GM21717 (cell line): ENCODE results near the gene PAX6.

Source experiments
- ATAC-seq: cut with Tn5 transposase; IDR thresholded peaks from one replicate; pipeline ENCODE4 v1.9.1; 2021; ENCODE audit warnings: mild to moderate bottlenecking, moderate library complexity; ENCODE audit not compliant: unreplicated experiment

The PAX6 gene

DNA sequence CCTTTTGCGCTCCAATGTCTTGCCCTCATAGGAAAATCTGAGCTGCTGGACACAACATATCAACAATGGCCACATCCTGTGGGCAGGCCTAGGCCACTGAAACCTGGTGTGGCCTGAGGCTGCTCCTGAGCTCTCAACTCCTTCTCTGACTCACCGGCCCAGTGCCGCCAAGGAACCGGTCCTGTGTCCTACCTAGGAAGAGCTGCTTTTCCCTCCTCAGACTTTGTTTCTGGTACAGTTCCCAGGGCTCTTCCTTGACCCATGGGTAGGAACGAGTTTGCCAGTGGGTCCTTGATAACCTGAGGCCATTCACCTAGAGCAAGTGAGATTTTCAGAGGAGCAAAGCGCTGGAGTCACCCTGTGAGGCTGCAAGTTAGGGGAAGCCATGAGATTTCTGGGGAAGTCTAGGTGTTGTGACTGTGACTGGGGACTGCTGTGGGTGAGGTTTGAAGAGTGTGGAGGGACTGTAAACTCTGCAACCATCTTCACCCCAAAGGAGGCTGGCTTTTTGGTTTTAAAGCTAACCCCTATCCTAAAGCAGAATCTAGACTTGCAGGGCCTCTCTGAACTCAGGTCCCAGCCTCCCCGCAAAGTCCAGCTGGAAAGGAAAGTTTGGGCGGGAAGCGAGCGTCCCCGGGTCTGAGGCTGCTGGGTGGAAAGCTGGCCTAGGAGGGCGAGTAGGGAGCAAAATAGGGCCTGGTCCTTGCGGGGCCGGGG is 12.0 kb upstream of the PAX6 start:
- ATAC-seq, result no peak

DNA sequence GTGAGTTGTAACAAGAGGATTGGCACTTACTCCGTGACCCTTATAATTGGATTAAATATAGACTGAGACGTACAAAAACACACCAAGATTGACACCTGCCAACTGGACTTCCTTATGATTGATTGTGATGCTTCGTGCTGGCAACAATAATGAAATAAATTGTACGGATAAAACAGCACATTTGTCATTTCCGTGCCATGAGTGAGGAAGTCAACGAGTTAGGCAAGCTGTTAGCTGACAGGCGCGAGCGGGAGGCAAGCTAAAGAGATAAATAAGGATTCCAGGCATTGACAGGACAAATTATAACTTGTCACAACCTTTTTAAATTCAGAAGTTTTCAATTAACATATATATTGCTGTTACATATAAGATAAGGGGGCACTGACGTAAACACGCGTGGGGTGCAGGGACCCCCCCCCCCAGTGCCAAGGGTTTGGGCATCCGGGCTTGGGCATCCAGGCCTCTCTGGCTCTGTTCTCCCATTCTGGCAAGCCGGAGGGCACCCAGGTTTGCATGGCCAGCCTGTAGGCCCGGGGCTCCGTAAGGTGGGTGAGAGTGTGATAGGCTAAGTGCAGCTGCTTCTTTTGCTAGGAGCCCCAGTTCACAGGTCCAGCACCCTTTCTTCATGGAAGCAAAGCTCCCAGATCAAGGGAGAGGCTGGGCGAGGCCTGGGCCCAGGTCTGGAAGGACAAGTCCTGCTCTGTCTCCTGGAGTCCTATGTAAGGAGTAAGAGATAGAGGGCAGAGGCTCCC is 11.2 kb upstream of the PAX6 start:
- ATAC-seq, result no peak

DNA sequence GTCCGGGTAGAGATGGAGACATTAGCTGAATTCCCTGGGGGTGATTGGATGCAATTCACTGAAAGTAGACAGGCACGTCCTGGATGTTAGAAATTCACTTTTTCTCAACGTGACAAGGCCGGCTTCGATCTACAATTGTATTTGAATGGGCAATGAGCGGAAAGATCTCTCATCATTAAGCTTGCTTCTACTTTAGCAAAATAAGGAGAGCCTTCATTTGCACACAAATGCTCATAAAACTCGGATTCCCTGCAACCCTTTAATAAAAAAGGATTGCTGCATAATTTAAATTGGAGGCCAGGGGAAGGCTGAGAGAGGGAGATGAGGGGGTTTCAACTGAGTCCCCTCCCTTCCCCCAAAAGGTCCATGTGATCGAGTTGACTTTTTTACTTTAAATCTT is 10.6 kb upstream of the PAX6 start:
- ATAC-seq, result no peak

DNA sequence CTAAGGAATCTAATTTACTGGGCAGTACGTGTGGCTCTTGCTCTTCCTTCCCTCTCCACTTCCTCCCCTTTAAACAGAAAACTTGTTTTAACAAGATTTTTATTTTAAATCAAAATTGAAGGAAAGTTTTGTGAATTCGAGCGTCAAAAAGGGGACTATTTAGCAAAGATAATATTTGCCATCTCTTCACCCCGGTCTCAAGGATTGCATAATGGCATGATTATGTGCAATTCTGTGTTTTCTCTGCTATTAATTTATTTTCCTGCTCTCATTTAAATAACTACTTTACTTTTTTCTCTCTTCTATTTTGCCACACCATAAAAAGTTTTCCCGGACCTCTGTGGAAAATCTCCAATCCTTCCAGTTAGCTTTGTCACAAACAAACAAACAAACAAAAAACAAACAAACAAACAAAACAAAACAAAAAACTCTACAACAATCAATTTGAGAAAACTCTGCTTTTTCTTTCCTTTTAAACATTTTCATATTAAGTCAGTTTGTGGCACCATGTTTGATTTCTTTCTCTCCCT is 10.2 kb upstream of the PAX6 start:
- no peak for ATAC-seq

DNA sequence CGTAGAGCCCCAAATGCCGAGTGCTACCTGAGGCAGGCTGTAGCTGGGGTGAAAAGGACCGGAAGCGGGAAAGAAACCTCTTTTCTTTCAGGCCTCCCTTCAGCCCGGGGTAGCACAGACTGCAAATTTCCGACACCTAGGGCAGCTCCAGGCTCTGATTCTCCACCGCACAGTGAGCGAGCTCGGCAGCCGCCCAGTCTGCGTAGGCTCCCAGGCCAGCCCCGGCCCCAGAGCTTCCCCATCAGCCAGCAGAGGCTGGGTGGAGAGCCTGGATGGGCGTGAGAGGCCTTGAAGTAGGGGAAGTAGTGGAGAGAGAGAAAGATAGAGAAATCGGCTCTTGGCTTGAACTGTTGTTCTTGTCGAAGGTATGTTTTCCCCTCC is 9.3 kb upstream of the PAX6 start:
- ATAC-seq, result no peak

DNA sequence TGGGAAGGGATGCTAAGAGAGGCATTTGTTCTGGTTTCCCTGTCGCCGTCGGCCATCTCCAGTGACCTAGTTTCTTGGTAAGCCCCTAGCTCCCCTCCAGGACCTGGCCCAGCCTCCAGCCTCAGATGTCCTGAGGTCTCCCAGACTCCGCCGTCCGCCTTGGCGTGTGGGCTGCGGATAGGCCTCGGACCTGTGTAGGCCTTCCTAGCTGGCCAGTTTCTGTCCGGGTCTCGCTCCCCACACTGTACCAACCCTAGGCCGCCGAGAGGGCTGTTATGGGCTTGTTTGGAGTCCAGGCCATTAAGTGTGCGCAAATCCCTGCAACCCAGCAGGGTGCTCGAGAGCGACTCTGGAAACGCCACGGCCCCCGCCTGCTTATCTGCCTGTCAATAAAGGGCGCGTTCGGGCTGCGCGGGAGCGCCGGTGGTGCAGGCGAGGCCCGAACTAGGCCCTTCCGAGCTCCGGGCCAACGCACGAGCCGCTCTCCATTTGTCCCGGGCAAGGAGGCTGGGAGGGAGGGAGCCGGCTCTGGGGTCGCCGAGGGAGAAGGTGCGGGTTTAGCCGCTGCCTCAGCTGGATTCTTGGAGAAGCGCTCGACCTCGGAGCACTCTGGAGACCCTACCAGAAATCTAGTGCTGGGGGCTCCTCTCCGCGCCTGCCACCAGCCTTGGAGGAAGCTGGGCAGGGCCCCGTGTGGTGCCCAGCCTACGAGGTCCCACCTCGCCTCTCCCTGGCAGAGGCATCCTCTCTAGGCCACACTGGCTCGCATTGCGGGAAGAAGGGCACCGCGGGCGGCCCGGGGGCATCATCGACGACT is 8.7 kb upstream of the PAX6 start:
- ATAC-seq, result no peak

DNA sequence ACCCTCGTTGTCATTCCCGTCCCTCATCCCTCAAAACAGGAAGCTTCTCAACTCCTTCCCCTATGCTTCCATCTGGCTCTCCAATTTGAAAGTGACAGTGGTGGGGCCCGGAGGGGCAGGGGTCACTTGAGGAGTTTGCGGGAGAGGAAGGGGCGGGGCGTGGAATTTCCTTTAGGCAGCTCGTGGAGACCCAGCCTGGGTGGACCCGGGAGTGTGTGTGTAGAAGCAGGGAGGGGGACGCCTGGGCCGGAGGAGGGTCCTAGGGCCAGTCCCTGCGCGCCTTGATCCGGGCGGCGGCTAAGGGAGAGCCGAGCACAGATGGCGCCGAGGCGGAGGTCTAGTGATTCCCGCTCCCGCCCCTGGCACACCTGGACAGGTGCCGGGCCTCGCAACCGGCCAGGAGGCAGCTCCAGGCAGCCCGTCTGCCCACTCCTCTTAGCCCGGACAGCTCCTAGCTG is 7.8 kb upstream of the PAX6 start:
- no peak for ATAC-seq

DNA sequence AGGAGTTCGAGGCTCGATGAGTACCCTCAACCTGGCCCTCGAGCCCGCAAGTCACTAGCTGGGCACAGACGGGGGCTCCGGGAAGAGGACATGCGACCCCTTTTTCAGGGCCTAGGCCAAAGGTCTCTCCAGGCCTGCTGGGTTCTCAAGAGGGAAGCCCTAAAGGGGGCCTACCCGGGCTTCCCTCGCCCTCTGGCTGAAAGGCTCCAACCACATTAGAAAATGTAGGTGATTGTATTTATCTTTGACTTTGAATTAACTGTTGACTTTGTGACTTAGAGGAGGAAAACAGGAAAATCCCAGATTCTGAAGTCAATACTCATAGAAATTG is 7.3 kb upstream of the PAX6 start:
- ATAC-seq, result no peak

DNA sequence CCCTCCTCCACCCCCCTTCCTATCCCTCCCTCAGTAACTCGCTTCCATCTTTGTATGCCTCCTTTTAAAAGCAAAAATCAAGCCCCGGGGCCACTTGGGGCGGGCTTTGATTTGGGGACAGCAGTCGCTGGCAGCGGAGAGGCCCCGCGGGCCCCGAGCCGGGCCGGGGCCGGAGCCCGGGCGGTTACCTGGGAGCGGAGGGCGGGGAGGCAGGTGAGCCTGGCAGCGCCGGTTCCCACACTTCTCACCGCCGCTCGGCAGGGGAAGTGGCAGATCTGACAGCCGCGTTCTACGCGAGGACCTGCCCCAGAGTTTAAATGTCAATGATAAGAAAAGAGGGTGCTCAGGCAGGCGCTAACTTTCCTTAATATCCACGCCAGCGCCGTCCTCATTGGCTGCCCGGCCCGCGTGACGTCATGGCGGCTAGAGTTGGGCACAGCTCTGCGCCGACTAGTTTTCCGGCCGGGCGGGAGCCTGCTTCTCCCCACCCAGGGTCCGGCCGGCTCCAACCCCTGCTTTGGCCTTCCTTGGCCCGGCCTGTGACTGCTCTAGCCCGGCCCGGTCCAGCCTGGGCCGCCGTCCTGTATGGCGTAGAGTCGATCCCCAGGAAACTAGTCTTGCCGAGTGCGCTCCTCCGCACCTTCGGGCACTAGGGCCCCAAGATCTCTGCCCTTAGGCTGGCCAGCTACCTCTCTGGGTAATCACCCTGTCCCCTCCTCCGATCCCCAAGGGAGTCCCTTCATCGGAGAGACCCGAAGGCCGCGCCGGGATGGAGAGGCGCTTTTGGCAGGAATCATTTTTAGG is 6.7 kb upstream of the PAX6 start:
- ATAC-seq, result no peak

DNA sequence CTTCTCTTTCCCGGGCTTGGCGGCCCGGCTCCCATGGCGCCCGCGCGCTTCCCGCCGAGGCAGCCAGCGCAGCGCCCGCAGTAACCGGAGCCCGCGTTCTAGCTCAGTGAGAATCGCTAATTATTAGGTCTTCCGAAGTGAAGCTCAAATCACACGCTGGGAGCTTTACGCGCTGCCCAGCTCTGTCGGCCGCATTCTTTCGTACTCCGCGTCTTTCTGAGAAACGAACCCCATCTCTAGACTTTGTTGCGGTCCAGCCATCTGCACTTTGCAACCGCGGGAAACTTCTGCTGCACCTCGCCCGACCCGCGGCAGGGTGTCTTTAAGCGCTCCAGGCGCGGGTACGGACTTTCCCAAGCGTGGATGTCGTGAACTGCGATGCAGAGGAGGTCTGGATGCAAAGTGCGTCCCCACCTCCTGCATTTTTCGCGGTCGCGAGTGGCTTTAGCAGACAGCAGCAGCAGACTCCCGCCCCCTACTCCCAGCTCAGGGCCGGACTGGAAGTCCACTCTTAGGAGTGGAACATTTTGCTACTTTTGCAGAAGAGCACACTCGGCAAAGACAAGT is 6.0 kb upstream of the PAX6 start:
- ATAC-seq, result no peak

DNA sequence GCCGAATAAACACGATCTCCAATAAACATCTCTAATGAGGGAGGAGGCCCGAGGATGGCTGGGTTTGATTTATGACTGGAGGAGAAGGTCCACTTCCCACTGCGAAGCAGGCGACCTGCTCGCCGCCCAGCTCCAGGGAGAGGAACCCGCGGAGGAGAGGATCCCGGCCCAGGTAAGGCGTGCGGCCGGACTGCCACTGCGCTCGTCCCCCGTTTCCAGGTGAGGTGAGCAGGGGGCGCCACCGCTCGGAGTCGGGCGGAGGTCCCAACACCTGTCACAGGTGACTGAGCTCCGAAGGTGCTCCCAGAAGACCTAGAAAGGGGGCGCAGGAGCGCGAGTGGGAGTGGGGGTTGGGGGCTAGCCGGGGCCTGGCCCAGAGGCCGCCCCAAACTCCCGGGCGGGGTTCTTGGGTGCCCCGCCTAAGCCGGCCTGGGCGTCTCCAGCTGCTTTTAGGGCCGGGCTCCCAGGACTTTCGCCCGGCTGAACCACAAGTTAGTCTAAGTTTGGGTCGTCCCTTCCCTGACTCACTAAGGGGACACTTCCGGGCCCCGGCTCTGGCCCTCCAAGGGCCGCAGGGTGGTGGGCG is 5.4 kb upstream of the PAX6 start:
- ATAC-seq, result no peak

DNA sequence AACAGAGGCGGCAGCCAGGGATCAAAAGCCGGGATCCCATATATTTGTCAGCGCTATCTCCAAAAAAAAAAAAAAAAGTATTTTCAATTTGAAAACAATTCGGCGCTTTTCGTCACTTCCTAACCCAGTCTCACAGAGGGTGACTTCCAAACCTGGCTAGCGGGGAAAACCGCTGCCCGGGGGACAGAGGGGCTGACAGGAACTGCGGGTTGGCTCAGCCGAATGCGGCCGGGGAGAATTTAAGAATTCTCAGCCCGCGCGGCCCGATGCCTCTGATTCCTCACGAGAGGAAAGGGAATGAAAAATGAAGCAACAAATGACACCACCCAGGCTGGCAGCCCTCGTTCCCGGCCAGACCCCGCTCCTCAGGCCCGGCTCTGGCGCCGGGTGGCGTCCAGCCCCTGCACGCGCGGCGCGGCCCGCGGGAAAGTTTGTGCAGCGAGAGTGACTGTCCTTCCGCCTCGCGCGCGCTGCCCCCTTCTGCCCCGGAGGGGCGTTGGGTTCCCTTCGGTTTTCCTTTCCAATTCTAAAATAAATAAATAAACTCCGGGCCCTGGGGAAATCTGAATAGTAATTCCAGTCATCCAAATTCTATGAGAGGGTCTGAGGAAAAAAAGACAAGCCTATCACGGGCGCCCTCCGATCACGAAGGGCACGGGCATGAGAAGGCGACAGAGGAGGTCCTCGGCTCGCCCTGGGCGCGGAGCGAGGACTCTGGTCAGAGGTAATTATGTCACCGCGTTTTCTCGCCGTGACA is 4.8 kb upstream of the PAX6 start:
- ATAC-seq, result no peak

DNA sequence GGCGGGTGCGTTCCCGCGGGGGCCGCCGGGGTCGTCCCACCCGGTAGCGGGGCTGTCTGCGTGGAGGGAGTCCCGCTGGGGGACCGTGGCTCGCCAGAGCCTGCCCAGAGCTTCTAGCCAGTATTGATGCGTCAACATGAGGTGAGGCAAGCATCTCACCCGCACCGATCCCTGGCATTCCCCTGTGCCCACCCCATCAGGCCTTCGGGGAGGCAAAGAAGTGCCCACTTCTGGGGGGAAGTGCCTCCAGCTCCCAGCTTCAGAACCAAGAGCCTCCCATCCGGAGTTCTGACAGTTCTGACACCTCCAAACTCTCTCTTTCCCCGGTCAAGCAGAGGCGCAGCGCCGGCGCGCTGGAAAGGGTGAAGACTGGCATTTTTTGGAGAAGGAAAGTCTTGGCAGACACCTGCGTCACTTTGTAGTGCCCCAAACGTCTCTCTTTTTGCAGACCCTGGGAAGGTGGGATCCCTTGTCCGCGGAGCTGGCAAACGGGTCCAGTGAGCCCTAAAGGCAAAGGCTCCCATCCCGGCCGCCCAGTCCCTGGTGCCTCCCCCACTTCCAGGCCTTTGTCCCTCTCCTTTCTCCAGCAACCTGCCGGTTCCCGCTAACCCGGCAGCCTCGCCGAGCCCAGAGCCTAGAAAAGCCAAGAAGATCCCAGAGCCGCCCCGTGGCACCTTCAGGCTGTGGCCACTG is 3.2 kb upstream of the PAX6 start:
- ATAC-seq, result no peak

DNA sequence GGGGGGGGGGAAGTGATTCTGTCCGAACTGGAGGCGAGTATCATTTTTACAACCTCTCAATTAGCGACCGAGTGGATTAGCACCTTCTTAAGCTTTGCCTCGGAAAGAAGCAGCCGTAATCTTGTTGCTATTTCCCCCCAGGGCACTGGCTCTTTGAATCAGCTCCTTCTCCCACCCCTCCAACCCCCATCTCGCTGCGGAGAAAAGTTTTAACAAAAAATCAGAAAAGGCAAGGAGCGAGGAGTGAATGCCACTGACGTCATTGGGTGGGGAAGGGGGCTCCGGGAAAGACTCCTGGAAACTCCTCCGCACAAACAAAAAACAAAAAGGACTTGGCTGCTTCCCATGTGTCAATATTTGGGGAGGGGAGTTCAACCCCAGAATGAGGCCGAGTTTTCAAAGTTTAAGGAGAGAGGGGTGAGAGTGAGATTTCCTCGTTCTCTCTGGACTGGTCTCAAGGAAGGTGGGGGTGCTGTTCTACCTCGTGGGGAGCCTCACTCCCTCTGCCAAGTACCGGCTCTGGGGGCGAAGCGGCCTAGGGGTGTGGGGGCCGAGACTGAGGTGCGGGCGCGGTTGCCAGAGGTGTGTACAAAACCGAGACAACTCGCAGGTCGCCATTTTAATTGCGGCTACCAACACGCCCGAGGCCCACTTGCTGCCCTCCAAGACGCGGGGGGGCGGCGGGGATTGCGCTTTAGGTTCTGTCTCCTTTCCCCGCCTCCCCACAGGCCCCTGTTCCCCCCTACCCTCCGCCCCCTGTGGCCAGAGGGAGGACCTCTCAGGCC is 2.5 kb upstream of the PAX6 start:
- no peak for ATAC-seq

DNA sequence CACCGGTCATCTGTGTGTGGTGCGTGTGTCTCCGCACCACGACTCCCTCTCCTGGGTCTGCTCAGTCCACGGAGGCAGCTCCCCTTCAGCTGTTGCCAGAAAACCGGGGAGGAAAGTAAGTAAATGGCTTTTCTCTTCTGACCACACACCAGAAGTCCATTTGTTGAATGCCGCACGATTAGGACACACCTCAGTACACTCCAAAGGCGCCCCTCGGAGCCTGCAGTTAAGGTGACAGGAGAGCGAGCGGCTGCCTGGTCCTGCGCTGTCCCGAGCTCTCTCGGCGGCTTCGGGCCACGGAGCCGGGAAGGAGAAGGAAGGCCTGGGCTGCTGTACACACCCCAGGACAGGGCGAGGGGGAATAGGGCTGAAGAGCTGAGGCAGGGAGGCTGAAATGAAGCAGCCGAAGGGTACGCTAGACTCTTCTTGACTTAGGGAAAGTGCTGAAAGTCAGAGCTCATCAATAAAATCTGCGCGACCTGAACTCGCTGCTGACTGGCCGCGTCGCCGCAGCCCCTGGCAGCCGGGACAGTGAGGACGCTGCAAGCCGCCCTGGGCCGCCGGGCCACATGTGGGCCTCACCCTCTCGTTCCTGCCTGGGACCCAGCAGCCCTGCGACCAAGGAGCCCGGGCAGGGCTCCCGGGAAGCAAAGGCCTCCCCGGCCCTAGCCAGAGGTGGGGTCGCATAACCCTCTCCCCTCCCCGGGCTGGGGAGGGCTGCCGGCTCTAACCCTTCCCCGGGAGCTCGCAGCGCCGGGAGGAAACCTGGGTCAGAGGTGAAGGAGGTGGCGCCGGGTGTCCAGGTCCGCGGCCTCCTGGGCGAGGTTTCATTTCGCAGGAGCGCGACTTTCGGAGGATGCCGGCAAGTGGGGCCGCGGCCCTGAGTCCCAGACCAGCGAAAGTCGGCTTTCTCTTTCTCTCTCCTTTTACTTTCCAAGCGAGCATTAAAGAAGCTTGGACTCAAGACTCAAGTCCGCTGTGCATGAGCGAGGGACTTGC is 1.6 kb upstream of the PAX6 start:
- no peak for ATAC-seq

DNA sequence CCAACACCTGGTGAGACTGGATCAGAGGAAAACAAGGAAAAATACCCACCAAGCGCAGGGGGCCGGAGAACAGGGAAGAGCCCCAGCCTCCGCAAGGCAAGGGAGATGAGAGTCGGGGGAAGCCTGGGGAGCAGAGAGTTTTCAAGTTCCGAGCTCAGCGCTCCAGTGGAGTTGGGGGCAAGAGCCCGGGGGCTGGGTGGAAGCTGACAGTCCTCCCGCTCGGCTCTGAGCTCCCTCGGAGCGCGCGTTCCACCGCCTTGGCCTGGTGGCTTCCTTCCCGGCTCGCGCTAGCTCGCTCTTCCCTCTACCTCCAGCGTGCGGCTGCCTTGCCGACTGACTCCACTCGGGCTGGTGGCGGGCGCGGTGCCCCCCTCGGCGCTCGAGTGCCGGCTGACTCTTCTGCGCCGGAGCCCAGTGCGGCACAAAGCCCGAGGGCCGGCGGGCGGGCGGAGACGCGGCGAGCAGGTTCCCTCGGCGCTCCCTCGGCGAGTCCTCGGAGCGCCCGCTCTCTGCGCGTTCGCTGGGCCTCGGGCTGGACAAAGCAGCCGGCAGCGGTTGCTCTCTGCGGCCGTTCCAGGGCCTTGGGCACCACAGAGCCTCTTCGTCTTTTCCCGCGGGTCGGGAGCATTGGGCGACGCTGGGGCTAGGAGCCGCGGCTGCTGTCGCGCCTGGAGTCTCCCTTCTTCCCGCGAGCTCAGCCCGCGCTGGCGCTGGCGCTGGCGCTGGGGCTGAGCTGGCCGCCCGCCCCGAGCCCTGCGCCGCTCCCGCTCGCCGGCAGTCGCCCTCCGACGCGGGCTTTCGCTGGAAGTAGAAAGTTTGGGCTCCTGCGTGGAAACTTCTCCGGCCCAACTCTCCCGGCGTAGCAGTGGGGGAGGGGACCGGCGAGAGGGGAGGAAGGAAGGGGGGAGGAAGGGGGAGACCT is 1.0 kb downstream of the PAX6 start:
- ATAC-seq, result no peak
